ENCODE data around the gene RELN.

Gene RELN

DNA sequence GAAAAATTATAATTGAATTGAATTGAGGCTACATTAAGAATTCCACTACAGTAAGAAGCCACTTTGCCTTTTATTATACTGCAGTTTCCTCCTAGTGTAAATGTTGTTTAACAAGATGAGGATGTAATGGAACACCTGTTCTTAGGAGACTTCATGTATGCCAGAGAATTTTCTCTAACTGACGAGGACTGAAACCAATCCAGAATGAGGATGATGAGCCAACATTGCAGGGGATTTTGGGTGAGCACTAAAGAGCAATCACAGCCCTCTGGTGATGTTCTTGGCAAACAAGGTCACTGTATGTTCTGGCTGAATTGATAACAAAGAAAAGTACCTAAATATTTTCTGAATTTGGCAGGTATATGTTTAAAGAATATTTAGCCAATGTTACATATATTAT is 60.9 kb downstream of the RELN start (continued):
- TF ChIP-seq, protein P1, sequence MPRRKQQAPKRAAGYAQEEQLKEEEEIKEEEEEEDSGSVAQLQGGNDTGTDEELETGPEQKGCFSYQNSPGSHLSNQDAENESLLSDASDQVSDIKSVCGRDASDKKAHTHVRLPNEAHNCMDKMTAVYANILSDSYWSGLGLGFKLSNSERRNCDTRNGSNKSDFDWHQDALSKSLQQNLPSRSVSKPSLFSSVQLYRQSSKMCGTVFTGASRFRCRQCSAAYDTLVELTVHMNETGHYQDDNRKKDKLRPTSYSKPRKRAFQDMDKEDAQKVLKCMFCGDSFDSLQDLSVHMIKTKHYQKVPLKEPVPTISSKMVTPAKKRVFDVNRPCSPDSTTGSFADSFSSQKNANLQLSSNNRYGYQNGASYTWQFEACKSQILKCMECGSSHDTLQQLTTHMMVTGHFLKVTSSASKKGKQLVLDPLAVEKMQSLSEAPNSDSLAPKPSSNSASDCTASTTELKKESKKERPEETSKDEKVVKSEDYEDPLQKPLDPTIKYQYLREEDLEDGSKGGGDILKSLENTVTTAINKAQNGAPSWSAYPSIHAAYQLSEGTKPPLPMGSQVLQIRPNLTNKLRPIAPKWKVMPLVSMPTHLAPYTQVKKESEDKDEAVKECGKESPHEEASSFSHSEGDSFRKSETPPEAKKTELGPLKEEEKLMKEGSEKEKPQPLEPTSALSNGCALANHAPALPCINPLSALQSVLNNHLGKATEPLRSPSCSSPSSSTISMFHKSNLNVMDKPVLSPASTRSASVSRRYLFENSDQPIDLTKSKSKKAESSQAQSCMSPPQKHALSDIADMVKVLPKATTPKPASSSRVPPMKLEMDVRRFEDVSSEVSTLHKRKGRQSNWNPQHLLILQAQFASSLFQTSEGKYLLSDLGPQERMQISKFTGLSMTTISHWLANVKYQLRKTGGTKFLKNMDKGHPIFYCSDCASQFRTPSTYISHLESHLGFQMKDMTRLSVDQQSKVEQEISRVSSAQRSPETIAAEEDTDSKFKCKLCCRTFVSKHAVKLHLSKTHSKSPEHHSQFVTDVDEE (CRISPR knock-in tag; IDR thresholded peaks at IDR 0.05) = no peak
- TF ChIP-seq BACH2 (CRISPR knock-in tag; IDR thresholded peaks at IDR 0.05; ENCODE audit: borderline replicate concordance) (no peak), ZNF70 (CRISPR knock-in tag; IDR thresholded peaks at IDR 0.05) (no peak)

DNA sequence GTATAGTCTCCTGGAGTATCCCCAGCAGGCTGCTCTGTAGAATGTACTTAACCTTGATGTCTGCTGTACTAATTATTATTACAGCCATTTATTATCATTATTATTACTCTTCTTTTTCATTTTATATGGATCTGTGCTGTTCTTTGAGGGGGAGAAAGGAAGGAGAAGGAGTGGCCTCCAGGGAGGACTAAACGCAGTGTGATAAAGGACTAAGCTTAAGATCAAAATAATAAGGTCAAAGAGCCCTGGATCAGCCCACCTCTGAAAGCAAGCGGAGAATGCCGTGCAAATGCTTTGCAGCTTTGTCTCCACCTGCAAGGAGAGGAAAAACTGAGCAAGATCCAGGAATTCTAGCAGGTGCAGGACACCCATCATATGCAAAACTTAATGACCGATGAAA is 65.3 kb downstream of the RELN start:
- no peak for TF ChIP-seq CSDC2 (CRISPR knock-in tag; IDR thresholded peaks at IDR 0.05)
- TF ChIP-seq SNAI2 (CRISPR knock-in tag; IDR thresholded peaks at IDR 0.05) = no peak
- no peak for TF ChIP-seq BACH2 (CRISPR knock-in tag; IDR thresholded peaks at IDR 0.05; ENCODE audit: borderline replicate concordance)
- no peak for TF ChIP-seq GLIS3 (CRISPR knock-in tag; IDR thresholded peaks at IDR 0.05)
- TF ChIP-seq ARNTL (CRISPR knock-in tag; IDR thresholded peaks at IDR 0.05; ENCODE audit: borderline replicate concordance, low read depth) = no peak
- no peak for TF ChIP-seq ZNF70 (CRISPR knock-in tag; IDR thresholded peaks at IDR 0.05)
- TF ChIP-seq, protein P1 (CRISPR knock-in tag; IDR thresholded peaks at IDR 0.05) = no peak
- TF ChIP-seq ZC3H10 (CRISPR knock-in tag; IDR thresholded peaks at IDR 0.05) = no peak
- no peak for TF ChIP-seq ZNF8 (CRISPR knock-in tag; IDR thresholded peaks at IDR 0.05)
- TF ChIP-seq, protein P2, sequence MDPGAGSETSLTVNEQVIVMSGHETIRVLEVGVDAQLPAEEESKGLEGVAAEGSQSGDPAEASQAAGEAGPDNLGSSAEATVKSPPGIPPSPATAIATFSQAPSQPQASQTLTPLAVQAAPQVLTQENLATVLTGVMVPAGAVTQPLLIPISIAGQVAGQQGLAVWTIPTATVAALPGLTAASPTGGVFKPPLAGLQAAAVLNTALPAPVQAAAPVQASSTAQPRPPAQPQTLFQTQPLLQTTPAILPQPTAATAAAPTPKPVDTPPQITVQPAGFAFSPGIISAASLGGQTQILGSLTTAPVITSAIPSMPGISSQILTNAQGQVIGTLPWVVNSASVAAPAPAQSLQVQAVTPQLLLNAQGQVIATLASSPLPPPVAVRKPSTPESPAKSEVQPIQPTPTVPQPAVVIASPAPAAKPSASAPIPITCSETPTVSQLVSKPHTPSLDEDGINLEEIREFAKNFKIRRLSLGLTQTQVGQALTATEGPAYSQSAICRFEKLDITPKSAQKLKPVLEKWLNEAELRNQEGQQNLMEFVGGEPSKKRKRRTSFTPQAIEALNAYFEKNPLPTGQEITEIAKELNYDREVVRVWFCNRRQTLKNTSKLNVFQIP (CRISPR knock-in tag; IDR thresholded peaks at IDR 0.05; ENCODE audit: borderline replicate concordance, low read depth) = no peak
- no peak for TF ChIP-seq OSR1 (CRISPR knock-in tag; IDR thresholded peaks at IDR 0.05)
- no peak for TF ChIP-seq ISL1 (CRISPR knock-in tag; IDR thresholded peaks at IDR 0.05)
- no peak for TF ChIP-seq ZFP3 (CRISPR knock-in tag; IDR thresholded peaks at IDR 0.05)
- TF ChIP-seq RARB (CRISPR knock-in tag; IDR thresholded peaks at IDR 0.05) = no peak
- no peak for TF ChIP-seq ZNF565 (CRISPR knock-in tag; conservative IDR thresholded peaks at IDR 0.05; ENCODE audit: low read depth)
- no peak for ATAC-seq

DNA sequence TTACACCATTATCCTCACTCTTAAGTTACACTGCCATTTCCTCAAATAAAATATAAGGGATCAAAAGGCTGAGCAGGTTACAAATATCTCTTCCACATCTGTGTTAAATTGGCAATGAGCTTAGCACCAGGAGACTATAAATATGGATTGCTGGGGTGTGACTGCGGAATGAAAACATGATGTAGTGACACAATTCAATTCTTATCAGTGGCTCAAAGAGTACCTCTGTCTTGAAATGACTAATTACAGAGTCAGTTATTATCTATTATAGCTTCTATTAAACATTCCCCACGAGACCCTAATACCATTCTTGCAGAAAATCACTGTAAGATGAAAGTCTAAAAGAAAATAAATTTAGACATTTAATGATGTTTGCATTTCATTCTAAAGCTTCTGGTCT is 67.1 kb downstream of the RELN start:
- no peak for TF ChIP-seq OSR1 (CRISPR knock-in tag; IDR thresholded peaks at IDR 0.05)
- TF ChIP-seq, protein P1 (CRISPR knock-in tag; IDR thresholded peaks at IDR 0.05) = no peak
- TF ChIP-seq ZC3H10 (CRISPR knock-in tag; IDR thresholded peaks at IDR 0.05) = no peak
- no peak for TF ChIP-seq TOX (CRISPR knock-in tag; IDR thresholded peaks at IDR 0.05; ENCODE audit: borderline replicate concordance)
- no peak for TF ChIP-seq ZFP3 (CRISPR knock-in tag; IDR thresholded peaks at IDR 0.05)
- TF ChIP-seq GLIS3 (CRISPR knock-in tag; IDR thresholded peaks at IDR 0.05) = no peak
- TF ChIP-seq ESRRG (CRISPR knock-in tag; IDR thresholded peaks at IDR 0.05) = no peak
- TF ChIP-seq ZNF8 (CRISPR knock-in tag; IDR thresholded peaks at IDR 0.05) = no peak
- TF ChIP-seq, protein P3, sequence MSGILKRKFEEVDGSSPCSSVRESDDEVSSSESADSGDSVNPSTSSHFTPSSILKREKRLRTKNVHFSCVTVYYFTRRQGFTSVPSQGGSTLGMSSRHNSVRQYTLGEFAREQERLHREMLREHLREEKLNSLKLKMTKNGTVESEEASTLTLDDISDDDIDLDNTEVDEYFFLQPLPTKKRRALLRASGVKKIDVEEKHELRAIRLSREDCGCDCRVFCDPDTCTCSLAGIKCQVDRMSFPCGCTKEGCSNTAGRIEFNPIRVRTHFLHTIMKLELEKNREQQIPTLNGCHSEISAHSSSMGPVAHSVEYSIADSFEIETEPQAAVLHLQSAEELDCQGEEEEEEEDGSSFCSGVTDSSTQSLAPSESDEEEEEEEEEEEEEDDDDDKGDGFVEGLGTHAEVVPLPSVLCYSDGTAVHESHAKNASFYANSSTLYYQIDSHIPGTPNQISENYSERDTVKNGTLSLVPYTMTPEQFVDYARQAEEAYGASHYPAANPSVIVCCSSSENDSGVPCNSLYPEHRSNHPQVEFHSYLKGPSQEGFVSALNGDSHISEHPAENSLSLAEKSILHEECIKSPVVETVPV (CRISPR knock-in tag; IDR thresholded peaks at IDR 0.05) = no peak
- no peak for TF ChIP-seq RARB (CRISPR knock-in tag; IDR thresholded peaks at IDR 0.05)
- no peak for TF ChIP-seq ZFP30 (CRISPR knock-in tag; IDR thresholded peaks at IDR 0.05)
- TF ChIP-seq, protein P4, sequence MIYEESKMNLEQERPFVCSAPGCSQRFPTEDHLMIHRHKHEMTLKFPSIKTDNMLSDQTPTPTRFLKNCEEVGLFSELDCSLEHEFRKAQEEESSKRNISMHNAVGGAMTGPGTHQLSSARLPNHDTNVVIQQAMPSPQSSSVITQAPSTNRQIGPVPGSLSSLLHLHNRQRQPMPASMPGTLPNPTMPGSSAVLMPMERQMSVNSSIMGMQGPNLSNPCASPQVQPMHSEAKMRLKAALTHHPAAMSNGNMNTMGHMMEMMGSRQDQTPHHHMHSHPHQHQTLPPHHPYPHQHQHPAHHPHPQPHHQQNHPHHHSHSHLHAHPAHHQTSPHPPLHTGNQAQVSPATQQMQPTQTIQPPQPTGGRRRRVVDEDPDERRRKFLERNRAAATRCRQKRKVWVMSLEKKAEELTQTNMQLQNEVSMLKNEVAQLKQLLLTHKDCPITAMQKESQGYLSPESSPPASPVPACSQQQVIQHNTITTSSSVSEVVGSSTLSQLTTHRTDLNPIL (CRISPR knock-in tag; IDR thresholded peaks at IDR 0.05; ENCODE audit: low read depth) = no peak
- TF ChIP-seq ZNF70 (CRISPR knock-in tag; IDR thresholded peaks at IDR 0.05) = no peak
- no peak for TF ChIP-seq CSDC2 (CRISPR knock-in tag; IDR thresholded peaks at IDR 0.05)
- no peak for TF ChIP-seq TCF4 (CRISPR knock-in tag; IDR thresholded peaks at IDR 0.05; ENCODE audit: borderline replicate concordance)
- TF ChIP-seq, protein P2 (CRISPR knock-in tag; IDR thresholded peaks at IDR 0.05; ENCODE audit: borderline replicate concordance, low read depth) = no peak
- TF ChIP-seq ARNTL (CRISPR knock-in tag; IDR thresholded peaks at IDR 0.05; ENCODE audit: borderline replicate concordance, low read depth) = no peak
- no peak for TF ChIP-seq ZNF565 (CRISPR knock-in tag; conservative IDR thresholded peaks at IDR 0.05; ENCODE audit: low read depth)
- TF ChIP-seq PPARA (CRISPR knock-in tag; IDR thresholded peaks at IDR 0.05; ENCODE audit: borderline replicate concordance) = no peak
- no peak for ATAC-seq

All from SK-N-SH treated with all-trans-retinoic acid at 6 μM for 48 hours (cell line).